Stimulated activated CD8-positive, alpha-beta memory T cell treated with anti-CD3 and anti-CD28 coated beads, Interleukin-2, amount 100 ng/mL, for 48 hours (primary cell): ENCODE data around the gene NOBOX.
"Not testable (repeated sequence)": the region's sequence is repeated elsewhere in the genome, so short reads cannot be mapped to it uniquely, and the experiment has no call there.

ENCODE experiments used
- DNase-seq, 2 donors: peaks; one replicate each; pipeline ENCODE4 v3.0.0-alpha.2; 2020; ENCODE audit warnings: low read depth in 2 of 2

The NOBOX gene

GRCh38 chr7:144403649-144404061, at the start of gene NOBOX:
TSS of gene NOBOX (minus strand) at chr7:144403693.
- DNase-seq = no peak

GRCh38 chr7:144452064-144452463, 48.6 kb upstream of the NOBOX start:
- DNase-seq = no peak

GRCh38 chr7:144445590-144445989, 42.1 kb upstream of the NOBOX start:
- DNase-seq = no peak

- no peak for DNase-seq
Observed at GRCh38 chr7:144439717-144440205, 36.3 kb upstream of the NOBOX start.

GRCh38 chr7:144438759-144439158, 35.3 kb upstream of the NOBOX start:
- no peak for DNase-seq

- DNase-seq = peak in 1 of 2 donors; percentile 28
Observed at GRCh38 chr7:144437370-144438191, 34.1 kb upstream of the NOBOX start.

GRCh38 chr7:144436500-144436899, 33.0 kb upstream of the NOBOX start:
- DNase-seq = no peak

- DNase-seq = no peak
Observed at GRCh38 chr7:144428431-144428830, 24.9 kb upstream of the NOBOX start.

GRCh38 chr7:144427539-144427938, 24.0 kb upstream of the NOBOX start:
- not testable (repeated sequence) for DNase-seq

GRCh38 chr7:144418931-144419330, 15.4 kb upstream of the NOBOX start:
- DNase-seq = not testable (repeated sequence)

- no peak for DNase-seq
Observed at GRCh38 chr7:144416341-144416740, 12.8 kb upstream of the NOBOX start.

- no peak for DNase-seq
Observed at GRCh38 chr7:144415858-144416257, 12.4 kb upstream of the NOBOX start.

- no peak for DNase-seq
Observed at GRCh38 chr7:144414815-144415214, 11.3 kb upstream of the NOBOX start.

- DNase-seq = no peak
Observed at GRCh38 chr7:144410441-144410840, 6.9 kb upstream of the NOBOX start.

- no peak for DNase-seq
Observed at GRCh38 chr7:144408121-144408520, 4.6 kb upstream of the NOBOX start.

GRCh38 chr7:144407266-144407931, 3.9 kb upstream of the NOBOX start:
- DNase-seq = no peak

- no peak for DNase-seq
Observed at GRCh38 chr7:144404946-144405345, 1.5 kb upstream of the NOBOX start.

GRCh38 chr7:144403102-144403501, 391 bp downstream of the NOBOX start:
- no peak for DNase-seq

GRCh38 chr7:144401490-144401889, 2.0 kb downstream of the NOBOX start:
- no peak for DNase-seq

GRCh38 chr7:144399946-144400345, 3.5 kb downstream of the NOBOX start:
- DNase-seq = no peak

GRCh38 chr7:144398911-144399310, 4.6 kb downstream of the NOBOX start:
- DNase-seq = no peak

- DNase-seq = no peak
Observed at GRCh38 chr7:144398291-144398690, 5.2 kb downstream of the NOBOX start.

- no peak for DNase-seq
Observed at GRCh38 chr7:144397086-144397485, 6.4 kb downstream of the NOBOX start.
